Thoracic aorta (tissue), 2 donors: ENCODE results near the gene CTTN. TPM values are rescaled to one million over a fixed set of nuclear protein-coding genes. Genes with fewer than 3 reads are reported as not detected.

Experiments
- ATAC-seq: fragments of 150-250 bp; one replicate; pipeline ENCODE4 v1.8.0; 2017; ENCODE audit warnings: low read depth; ENCODE audit not compliant: insufficient number of reproducible peaks, low FRiP score
- DNase-seq: peaks from one replicate; pipeline ENCODE4 v3.0.0-alpha.2; 2020; ENCODE audit warnings: low spot score
- H3K27ac ChIP-seq, 2 donors: fragments of 200-600 bp; sonication (generic); 1 replicate in 1 of 2; 2 replicates in 1 of 2; pipeline ENCODE4 v1.5.1; 2016; ENCODE audit warnings: mild to moderate bottlenecking in 2 of 2, moderate library complexity in 2 of 2
- H3K27me3 ChIP-seq: fragments of 200-600 bp; sonication (generic); replicated peaks from 2 replicates; pipeline ENCODE4 v1.6.0; 2016; ENCODE audit warnings: mild to moderate bottlenecking; ENCODE audit not compliant: insufficient read depth
- H3K36me3 ChIP-seq: fragments of 200-600 bp; sonication (generic); one replicate; pipeline ENCODE4 v1.5.1; 2016
- H3K4me1 ChIP-seq, 2 donors: fragments of 200-600 bp; sonication (generic); 1 replicate in 1 of 2; 2 replicates in 1 of 2; pipeline versions ENCODE4 v1.5.1 to v1.6.0; 2016; ENCODE audit warnings: low read depth in 2 of 2, mild to moderate bottlenecking in 1 of 2; ENCODE audit not compliant: control insufficient read depth in 1 of 2
- H3K4me3 ChIP-seq: fragments of 200-600 bp; sonication (generic); 2 replicates; pipeline ENCODE4 v1.5.1; 2016; ENCODE audit warnings: mild to moderate bottlenecking
- H3K9me3 ChIP-seq: fragments of 200-600 bp; sonication (generic); 2 replicates; pipeline ENCODE4 v1.5.1; 2016
- CTCF ChIP-seq: fragments of 200-600 bp; sonication (generic); IDR thresholded peaks from one replicate; pipeline ENCODE4 v1.5.1; 2019; ENCODE audit warnings: antibody characterized with exemption
- total RNA-seq, 2 donors: library from RNA; depleted of rRNA; stranded (reverse); fragments of >200 nt; gene quantifications; one replicate each; pipeline versions ENCODE4 v1.1.0 to v1.2.3, GENCODE V29; 2016

The CTTN gene
- total RNA-seq, 2 donors from 2014 or later = 415 to 578 TPM

GRCh38 chr11:70477609-70478008, 79.3 kb downstream of the CTTN start:
- Histone ChIP-seq H3K27me3 (no peaks in the 10 kb centered on the region), H3K27ac (no peak overlapping the region), H3K4me1 (peaks cover 0 to 6% of the 10 kb centered on the region in 2 donors), H3K4me3 (no peak overlapping the region), H3K9me3 (no peaks in the 10 kb centered on the region), H3K36me3 (no peaks in the 10 kb centered on the region)
- no peak for DNase-seq
- no peak for TF ChIP-seq CTCF
- no peak for ATAC-seq

- H3K27me3 ChIP-seq = no peaks in the 10 kb centered on the region
- ATAC-seq = no peak
- H3K4me1 ChIP-seq = peaks cover 0 to 9% of the 10 kb centered on the region in 2 donors
- TF ChIP-seq CTCF = no peak
- H3K27ac ChIP-seq = no peak overlapping the region
- no peaks in the 10 kb centered on the region for H3K9me3 ChIP-seq
- H3K36me3 ChIP-seq = no peaks in the 10 kb centered on the region
- no peak overlapping the region for H3K4me3 ChIP-seq
- DNase-seq = no peak
Observed at GRCh38 chr11:70478166-70478890, 80.0 kb downstream of the CTTN start.

- Histone ChIP-seq H3K9me3 (no peaks in the 10 kb centered on the region), H3K27me3 (no peaks in the 10 kb centered on the region), H3K4me1 (peaks cover 0 to 9% of the 10 kb centered on the region in 2 donors), H3K27ac (no peak overlapping the region), H3K4me3 (no peak overlapping the region), H3K36me3 (no peaks in the 10 kb centered on the region)
- no peak for TF ChIP-seq CTCF
- DNase-seq (no peak), ATAC-seq (no peak)
Observed at GRCh38 chr11:70480711-70481110, 82.4 kb downstream of the CTTN start.

- Histone ChIP-seq H3K4me1 (peaks cover 0 to 9% of the 10 kb centered on the region in 2 donors), H3K9me3 (no peaks in the 10 kb centered on the region), H3K27me3 (no peaks in the 10 kb centered on the region), H3K36me3 (no peaks in the 10 kb centered on the region), H3K4me3 (no peak overlapping the region), H3K27ac (no peak overlapping the region)
- no peak for DNase-seq
- TF ChIP-seq CTCF = no peak
- ATAC-seq = no peak
Observed at GRCh38 chr11:70481625-70482528, 83.5 kb downstream of the CTTN start.

GRCh38 chr11:70482529-70482917, 84.2 kb downstream of the CTTN start:
- Histone ChIP-seq H3K27ac (no peak overlapping the region), H3K9me3 (no peaks in the 10 kb centered on the region), H3K36me3 (no peaks in the 10 kb centered on the region), H3K4me1 (peaks cover 0 to 9% of the 10 kb centered on the region in 2 donors), H3K27me3 (no peaks in the 10 kb centered on the region), H3K4me3 (no peak overlapping the region)
- DNase-seq (no peak), ATAC-seq (no peak)
- no peak for TF ChIP-seq CTCF
